ENCODE results near the gene FGB. TPM values are rescaled to one million over a fixed set of nuclear protein-coding genes. Genes with fewer than 3 reads are reported as not detected.

FGB gene
- total RNA-seq, 1 experiment from 2014 or later, result not detected

DNA sequence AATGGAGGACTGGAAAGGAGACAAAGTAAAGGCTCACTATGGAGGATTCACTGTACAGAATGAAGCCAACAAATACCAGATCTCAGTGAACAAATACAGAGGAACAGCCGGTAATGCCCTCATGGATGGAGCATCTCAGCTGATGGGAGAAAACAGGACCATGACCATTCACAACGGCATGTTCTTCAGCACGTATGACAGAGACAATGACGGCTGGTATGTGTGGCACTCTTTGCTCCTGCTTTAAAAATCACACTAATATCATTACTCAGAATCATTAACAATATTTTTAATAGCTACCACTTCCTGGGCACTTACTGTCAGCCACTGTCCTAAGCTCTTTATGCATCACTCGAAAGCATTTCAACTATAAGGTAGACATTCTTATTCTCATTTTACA is 6.8 kb downstream of the FGB start:
- no peaks in the 10 kb centered on the region for H3K27me3 ChIP-seq (replicated peaks; ENCODE audit: insufficient read depth, low read depth, low read length, poor library complexity)
- POLR2A ChIA-PET (ENCODE audit: low non-redundant PET), result no interaction called here
- BruUV-seq (replicated peaks), result no TSS peak
- CTCF ChIA-PET, result interaction anchor here (0.5 kb wide), 1 partner anchor 11 kb away, joined by 3 read pairs; no protein-coding TSS in a partner anchor
- no peak for DNase-seq (ENCODE audit: low spot score)
- no peak overlapping the region for H3K27ac ChIP-seq (ENCODE audit: low read depth, low read length, poor library complexity, severe bottlenecking)
- H3K4me3 ChIP-seq (ENCODE audit: low read depth, low read length, poor library complexity, severe bottlenecking), result no peak overlapping the region
- intact Hi-C loops (cut with micrococcal nuclease; ENCODE audit: unreplicated experiment), result no loop called here
- no peaks in the 10 kb centered on the region for H3K36me3 ChIP-seq (ENCODE audit: insufficient read depth, low read length, poor library complexity, severe bottlenecking)
- no peaks in the 10 kb centered on the region for H3K9me3 ChIP-seq (ENCODE audit: low read depth, low read length, poor library complexity, severe bottlenecking)
- H3K4me1 ChIP-seq (ENCODE audit: insufficient read depth, low read length, poor library complexity, severe bottlenecking), result no peaks in the 10 kb centered on the region
- TF ChIP-seq EZH2 (IDR thresholded peaks at IDR 0.05; ENCODE audit: borderline replicate concordance, low read depth, low read length, poor library complexity, severe bottlenecking), result no peak
- TF ChIP-seq, protein P1, sequence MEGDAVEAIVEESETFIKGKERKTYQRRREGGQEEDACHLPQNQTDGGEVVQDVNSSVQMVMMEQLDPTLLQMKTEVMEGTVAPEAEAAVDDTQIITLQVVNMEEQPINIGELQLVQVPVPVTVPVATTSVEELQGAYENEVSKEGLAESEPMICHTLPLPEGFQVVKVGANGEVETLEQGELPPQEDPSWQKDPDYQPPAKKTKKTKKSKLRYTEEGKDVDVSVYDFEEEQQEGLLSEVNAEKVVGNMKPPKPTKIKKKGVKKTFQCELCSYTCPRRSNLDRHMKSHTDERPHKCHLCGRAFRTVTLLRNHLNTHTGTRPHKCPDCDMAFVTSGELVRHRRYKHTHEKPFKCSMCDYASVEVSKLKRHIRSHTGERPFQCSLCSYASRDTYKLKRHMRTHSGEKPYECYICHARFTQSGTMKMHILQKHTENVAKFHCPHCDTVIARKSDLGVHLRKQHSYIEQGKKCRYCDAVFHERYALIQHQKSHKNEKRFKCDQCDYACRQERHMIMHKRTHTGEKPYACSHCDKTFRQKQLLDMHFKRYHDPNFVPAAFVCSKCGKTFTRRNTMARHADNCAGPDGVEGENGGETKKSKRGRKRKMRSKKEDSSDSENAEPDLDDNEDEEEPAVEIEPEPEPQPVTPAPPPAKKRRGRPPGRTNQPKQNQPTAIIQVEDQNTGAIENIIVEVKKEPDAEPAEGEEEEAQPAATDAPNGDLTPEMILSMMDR (conservative IDR thresholded peaks at IDR 0.05; ENCODE audit: low read depth, low read length), result no peak

DNA sequence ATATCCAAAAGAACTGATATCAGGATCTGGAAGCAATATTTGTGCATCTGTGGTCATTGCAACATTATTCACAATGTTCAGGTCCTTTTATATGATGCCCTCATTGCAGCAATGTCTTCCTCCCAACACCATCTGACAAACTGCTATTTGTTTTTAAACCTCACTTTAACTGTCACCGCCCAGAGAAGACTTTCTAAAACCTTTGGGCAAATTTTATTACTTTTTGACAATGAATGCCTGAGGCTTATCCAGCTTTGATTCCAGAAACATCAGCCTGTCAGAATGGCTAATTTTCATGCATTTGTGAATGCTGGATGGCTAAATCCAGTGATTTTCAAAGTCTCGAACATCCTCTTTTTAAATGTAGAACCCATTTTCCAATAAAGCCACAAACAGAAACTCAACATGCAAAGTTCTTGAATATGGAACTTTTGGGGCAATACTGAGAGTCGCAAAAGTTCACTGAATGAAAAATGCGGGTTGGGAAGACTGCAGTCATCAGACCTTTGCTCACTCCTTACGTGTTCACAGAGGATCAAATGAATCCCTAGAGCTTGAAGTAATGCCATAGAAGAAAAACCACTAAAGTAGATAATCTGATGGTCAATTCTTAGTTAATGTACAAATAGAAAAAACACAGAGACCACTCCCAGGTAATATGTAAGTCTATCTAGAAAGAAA is 10.5 kb downstream of the FGB start:
- DNase-seq (ENCODE audit: low spot score), result no peak
- no TSS peak for BruUV-seq (replicated peaks)
- H3K36me3 ChIP-seq (ENCODE audit: insufficient read depth, low read length, poor library complexity, severe bottlenecking), result no peaks in the 10 kb centered on the region
- H3K4me1 ChIP-seq (ENCODE audit: insufficient read depth, low read length, poor library complexity, severe bottlenecking), result peaks cover 4% of the 10 kb centered on the region
- ChIA-PET CTCF (no interaction called here), POLR2A (ENCODE audit: low non-redundant PET) (no interaction called here)
- intact Hi-C loops (cut with micrococcal nuclease; ENCODE audit: unreplicated experiment), result no loop called here
- H3K9me3 ChIP-seq (ENCODE audit: low read depth, low read length, poor library complexity, severe bottlenecking), result no peaks in the 10 kb centered on the region
- no peak overlapping the region for H3K27ac ChIP-seq (ENCODE audit: low read depth, low read length, poor library complexity, severe bottlenecking)
- no peak overlapping the region for H3K4me3 ChIP-seq (ENCODE audit: low read depth, low read length, poor library complexity, severe bottlenecking)
- no peaks in the 10 kb centered on the region for H3K27me3 ChIP-seq (replicated peaks; ENCODE audit: insufficient read depth, low read depth, low read length, poor library complexity)
- TF ChIP-seq, protein P1 (conservative IDR thresholded peaks at IDR 0.05; ENCODE audit: low read depth, low read length), result no peak
- TF ChIP-seq EZH2 (IDR thresholded peaks at IDR 0.05; ENCODE audit: borderline replicate concordance, low read depth, low read length, poor library complexity, severe bottlenecking), result no peak

DNA sequence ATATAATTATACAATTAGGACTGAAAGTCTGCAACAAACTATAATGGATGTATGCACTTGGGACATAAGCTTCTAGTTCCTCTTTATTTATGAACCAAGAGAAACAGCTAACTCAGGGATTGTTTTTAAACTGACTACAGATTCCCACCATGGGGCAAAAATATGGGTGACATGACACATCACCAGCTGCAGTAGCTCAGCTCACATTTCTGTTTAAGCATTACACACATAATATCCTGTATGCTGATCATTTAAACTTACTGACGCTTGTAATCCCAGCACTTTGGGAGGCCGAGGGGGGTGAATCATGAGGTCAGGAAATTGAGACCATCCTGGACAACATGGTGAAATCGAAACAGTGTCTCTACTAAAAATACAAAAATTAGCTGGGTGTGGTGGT is 11.5 kb downstream of the FGB start:
- no peak for DNase-seq (ENCODE audit: low spot score)
- BruUV-seq (replicated peaks), result no TSS peak
- no peaks in the 10 kb centered on the region for H3K27me3 ChIP-seq (replicated peaks; ENCODE audit: insufficient read depth, low read depth, low read length, poor library complexity)

More for the DNA sequence above, 11.5 kb downstream of the FGB start:
- no peaks in the 10 kb centered on the region for H3K36me3 ChIP-seq (ENCODE audit: insufficient read depth, low read length, poor library complexity, severe bottlenecking)
- H3K9me3 ChIP-seq (ENCODE audit: low read depth, low read length, poor library complexity, severe bottlenecking), result no peaks in the 10 kb centered on the region
- no peak overlapping the region for H3K4me3 ChIP-seq (ENCODE audit: low read depth, low read length, poor library complexity, severe bottlenecking)
- H3K4me1 ChIP-seq (ENCODE audit: insufficient read depth, low read length, poor library complexity, severe bottlenecking), result peaks cover 4% of the 10 kb centered on the region
- ChIA-PET CTCF (no interaction called here), POLR2A (ENCODE audit: low non-redundant PET) (no interaction called here)
- intact Hi-C loops (cut with micrococcal nuclease; ENCODE audit: unreplicated experiment), result no loop called here
- TF ChIP-seq, protein P1 (conservative IDR thresholded peaks at IDR 0.05; ENCODE audit: low read depth, low read length), result no peak
- no peak overlapping the region for H3K27ac ChIP-seq (ENCODE audit: low read depth, low read length, poor library complexity, severe bottlenecking)
